IPS-NIHi7 (cell line): Measurements from ENCODE around the gene ITGB1.
A peak's percentile ranks its signal among the peaks of the same experiment; 100 is the strongest.
"Not testable (repeated sequence)": the region's sequence is repeated elsewhere in the genome, so short reads cannot be mapped to it uniquely, and the experiment has no call there.

Experiments
- DNase-seq: peaks from one replicate; pipeline ENCODE4 v3.0.0; 2012; ENCODE audit warnings: mixed read lengths; ENCODE audit errors: extremely low spot score

Gene ITGB1

DNA sequence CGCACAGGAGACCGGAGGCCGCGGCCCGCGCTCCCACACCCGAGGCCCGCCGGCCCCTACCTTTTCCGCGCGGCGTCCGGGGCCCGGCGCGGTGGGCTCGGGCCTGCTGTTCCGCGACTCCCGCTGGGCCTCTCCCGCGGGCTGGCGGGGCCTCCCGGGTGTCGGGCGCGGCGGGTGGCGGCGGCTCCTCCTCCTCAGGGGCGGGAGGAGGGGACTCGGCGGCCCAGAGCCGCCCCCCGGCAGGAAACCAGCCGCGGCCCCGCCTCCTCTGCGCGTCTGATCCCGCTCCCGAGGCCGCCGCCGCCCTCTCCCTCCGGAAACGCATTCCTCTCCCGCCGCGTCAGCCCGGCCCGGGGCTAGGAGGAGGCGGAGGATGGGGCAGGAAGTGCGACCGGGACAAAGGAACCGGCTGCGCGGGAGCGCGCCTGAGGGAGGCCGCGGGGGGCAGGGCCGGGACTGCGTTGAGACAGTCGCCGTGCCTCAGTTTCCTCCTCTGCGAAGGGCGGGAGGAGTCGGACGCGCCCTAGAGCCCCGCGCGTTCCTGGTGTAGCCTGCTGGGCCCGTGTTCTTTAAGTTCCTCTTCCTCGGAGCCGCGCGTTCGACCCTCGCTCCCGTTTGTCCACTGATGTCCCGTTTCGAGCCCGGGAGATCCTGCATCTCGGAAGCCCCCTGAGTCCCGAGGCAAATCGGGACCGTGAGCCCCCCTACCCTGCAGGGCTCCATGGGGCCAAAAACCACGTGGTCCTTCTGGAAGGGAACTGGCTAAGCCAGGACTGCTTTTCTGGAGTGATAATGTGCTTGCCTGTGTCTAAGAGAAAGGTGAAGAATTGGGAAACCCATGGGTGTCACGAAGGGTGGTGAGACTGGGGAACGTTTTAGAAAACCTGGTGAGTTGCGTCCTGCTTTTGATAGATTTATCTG lies at the start of gene ITGB1:
TSS of gene ITGB1 (minus strand) at position 146 of the 921 bp plus-strand sequence. CDS start 22,672 bp downstream, outside the sequence.
- peak; percentile 89 for DNase-seq

DNA sequence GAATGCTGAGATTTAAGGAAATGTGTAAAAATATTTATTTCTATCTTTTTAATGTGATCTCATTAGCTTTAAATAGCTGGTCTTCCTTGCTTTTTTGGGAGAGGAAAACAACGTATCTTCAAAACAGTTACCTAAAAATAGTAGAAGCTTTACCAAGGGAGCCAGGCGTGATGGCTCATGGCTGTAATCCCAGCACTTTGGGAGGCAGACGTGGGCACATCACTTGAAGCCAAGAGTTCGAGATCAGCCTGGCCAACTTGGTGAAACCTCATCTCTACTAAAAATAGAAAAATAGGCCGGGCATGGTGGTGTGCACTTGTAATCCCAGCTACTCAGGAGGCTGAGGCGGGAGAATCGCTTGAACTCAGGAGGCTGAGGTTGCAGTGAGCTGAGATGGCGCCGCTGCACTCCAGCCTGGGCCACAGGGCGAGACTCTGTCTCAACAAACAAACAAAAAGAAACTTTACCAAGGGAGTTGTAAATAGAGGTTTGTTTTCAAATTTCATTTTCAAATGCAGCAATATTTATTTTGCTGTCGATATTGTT lies 48.4 kb upstream of the ITGB1 start:
- no peak for DNase-seq

DNA sequence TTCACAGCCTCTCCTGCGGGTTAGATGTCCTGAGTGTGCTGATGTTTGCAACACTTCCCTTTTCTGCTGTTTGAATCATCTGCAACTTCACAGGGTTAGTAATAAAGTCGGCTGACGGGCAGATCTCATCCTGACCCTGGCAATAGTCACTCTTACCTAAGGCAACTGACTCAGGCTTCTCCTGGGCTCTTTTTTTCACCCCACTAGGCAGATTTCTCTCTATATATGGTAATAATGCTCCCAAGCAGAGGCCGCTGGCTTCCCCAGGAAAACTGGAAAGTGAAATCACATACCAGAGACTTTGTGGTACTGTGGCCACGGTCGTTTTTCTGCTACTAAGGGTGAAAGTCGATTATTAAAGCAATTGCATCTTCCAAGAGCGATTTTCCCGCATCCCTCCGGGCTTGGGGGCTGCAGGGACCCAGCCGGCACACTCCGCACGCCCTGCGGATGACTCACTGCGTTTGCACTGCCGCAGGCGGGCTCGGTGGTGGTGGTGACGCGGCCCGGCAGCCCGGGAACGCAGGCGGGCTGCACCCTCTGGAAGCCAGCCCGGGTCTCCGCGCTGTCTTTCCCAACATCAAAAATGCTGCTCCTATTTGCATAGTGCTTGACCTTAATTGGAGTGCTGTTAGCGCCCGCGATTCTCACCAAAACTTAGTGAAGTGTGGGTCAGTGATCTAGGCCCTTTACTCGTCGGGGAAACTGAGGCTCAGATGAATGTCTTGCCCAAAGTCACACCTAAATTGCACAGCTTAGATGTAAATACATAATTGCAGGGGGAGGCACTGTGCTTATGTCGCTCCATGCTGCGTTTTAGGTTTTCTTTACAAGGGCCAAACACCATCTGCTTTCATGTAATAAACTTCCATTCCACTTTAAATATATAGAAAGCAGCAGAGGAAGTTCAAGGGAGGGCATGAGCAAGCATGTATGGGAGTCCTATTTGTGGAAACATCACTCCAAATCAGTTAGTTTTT lies 47.6 kb upstream of the ITGB1 start:
- DNase-seq = peak; percentile 86

DNA sequence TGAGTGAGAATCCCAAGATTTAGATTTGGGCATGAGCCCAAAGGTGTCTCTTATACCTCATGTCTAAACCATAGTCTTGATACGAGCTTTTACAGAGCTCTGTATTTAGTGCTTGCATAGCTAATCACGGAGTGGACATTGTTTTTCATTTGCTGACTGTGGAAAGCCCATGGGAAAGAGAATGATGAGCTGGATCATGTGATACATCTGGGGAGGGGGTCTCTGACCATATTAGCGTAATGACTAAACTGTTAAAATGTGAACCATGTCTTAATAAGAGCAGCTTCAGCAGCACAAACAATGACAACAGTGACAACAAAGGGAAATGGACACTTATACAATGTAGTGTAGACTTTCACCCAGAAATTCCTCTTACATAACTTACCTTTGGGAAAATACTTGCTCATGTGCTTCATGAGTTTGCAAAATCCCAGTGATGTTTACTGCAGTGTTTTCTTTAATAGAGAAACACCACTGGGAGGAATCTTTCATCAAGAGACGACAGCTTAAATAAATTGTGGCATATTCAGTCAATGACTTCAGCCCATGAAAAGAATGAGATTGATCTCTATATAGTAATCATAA lies 44.0 kb upstream of the ITGB1 start:
- no peak for DNase-seq

DNA sequence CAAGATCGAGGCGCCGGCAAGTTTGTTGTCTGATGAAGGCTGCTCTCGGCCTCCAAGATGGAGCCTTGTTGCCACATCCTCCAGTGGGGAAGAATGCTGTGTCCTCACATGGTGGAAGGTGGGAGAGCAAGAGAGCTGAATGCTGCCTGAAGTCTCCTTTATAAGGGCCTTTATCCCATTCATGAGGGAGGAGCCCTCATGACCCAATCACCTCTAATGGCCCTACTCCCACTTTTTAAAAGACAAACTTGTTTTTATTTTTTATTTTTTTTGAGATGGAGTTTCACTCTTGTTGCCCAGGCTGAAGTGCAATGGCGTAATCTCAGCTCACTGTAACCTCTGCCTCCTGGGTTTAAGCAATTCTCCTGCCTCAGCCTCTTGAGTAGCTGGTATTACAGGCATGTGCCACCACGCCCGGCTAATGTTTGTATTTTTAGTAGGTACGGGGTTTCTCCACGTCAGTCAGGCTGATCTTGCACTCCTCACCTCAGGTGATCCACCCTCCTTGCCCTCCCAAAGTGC lies 40.1 kb upstream of the ITGB1 start:
- DNase-seq = not testable (repeated sequence)

DNA sequence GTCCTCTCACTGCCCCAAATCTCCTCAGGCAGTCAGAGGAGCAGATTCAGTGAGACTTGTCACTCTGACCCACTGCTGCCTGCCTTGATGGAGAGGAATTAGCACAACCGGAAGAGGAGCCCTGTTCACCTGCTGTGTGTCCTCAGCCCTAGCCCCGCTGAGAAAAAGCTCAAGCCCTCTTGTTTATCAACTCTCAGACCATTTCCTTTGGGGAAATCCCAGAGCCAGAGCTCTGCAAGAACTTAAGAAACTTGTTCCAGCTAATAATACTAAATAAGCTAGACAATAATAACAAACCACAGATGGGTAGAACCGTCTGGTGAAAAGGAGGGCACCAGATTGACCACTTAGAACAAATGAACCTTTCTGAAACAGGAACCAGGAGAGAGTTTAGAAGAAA lies 37.7 kb upstream of the ITGB1 start:
- no peak for DNase-seq

DNA sequence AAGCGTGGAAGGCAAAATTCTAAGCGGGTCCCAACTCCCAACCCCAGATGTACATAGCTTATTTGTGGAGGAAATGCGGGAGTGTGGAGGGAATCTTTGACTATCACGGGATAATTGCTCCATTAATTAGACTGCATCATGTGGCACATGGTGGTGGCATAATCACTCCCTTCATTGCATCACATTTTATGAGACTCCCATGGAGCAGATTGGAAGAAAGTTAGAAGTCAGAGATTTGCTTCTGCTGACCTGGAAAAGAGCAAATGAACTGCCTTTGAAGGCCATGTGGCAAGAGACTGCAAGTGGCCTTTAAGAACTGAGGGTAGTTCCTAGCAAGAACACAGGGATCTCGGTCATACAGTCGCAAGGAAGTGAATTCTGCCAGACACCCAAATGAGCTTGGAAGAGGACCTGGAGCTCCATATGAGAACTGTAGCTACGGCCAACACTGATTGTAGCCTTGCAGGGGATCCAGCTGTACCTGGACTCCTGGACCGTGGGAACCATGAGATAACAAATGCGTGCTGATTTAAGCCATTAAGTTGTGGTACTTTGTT lies 37.1 kb upstream of the ITGB1 start:
- DNase-seq = no peak

DNA sequence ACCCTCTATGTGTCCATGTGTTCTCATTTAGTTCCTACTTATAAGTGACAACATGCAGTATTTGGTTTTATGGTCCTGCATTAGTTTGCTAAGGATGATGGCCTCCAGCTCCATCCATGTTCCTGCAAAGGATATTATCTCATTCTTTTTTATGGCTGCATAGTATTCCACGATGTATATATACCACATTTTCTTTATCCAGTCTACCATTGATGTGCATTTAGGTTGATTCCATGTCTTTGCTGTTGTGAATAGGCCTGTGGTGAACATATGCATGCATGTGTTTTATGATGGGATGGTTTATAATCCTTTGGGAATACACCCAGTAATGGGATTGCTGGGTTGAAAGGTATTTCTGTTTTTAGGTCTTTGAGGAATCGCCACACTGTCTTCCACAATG lies 36.6 kb upstream of the ITGB1 start:
- not testable (repeated sequence) for DNase-seq

DNA sequence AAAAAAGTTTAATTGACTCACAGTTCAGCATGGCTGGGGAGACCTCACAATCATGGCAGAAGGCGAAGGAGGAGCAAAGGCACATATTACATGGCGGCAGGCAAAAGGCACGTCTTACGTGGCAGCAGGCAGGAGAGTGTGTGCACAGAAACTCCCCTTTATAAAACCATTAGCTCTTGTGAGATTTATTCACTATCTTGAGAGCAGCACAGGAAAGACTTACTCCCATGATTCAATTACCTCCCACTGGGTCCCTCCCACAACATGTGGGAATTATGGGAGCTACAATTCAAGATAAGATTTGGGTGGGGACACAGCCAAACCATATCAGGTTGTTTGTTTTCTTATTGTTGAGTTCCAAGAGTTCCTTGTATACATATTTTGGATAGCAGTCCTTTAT lies 34.3 kb upstream of the ITGB1 start:
- DNase-seq = not testable (repeated sequence)

DNA sequence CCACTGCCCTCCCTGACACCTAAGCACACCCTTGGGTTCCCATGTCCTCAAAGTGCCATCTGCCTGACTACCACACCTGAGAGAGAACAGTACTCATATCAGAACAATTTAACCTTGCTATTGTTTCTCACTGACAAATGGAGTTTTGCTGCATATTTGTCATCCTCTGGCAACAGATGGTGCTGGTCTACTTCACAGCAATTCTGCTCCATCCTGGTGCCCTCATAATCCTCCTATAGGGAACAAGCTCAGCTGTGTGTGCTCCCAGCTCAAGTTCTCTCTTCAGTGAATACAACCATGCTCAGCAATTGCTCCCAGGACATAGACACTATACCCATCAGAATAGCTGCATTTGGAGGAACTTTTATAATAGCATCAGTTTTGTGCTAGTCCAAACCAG lies 32.8 kb upstream of the ITGB1 start:
- DNase-seq = no peak

DNA sequence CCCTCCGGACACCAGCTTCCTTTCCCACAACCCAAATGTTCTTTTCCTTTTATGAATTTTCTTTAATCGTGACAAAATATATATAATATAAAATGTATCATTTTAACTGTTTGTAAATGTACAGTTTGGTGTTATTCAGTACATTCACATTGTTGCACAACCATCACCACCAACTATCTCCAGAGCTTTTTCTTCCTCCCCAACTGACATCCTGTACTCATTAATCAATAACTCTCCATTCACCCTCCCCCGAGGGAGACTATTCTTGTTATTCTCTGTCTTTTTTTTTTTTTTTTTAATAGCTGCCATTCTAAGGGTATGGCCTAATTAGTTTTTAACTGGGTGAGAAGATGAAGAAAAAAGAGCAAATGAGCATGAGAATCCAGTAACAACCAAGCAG lies 30.6 kb upstream of the ITGB1 start:
- no peak for DNase-seq

DNA sequence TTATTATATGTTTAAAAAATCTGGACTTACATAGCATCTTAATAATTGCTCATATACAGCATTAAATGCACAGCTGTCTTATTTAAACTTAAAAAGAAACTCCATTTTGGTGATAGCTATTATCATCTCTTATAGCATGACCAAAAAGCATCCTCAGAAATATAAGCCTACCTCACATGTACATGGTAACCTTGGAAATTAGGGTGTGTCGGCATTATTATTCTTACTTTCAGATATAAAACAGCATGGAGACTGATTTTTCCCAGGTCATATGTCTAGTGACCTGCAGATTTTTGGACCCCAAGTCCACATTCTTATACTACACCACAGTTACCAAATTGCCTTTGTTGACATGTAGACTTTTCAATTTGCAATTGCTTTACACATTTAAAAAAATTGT lies 29.1 kb upstream of the ITGB1 start:
- no peak for DNase-seq

DNA sequence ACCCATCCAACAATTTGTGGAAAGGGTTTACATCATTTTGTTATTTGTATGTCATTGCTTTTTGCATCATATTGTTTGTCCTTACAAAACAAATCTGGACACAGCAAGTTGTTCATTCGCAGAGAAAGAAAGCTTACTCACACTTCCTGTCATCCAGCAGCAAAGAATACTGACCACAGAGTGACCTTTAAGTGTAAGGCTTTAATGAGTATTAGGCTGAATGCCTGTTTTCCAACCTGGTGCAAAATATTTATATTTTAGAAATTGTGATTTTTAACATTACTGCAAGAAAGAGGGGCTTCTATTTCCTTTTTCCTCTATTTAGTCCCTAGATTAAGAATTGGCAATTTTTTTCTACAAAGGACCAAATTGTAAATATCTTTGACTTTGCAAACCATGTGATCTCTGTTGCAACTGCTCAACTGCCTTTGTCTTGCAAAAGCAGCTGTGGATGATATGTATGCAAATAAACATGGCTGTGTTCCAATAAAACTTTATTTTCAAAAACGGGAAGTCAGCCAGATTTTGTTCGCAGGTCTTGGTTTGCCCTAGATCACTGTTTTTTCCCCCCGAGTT lies 27.8 kb upstream of the ITGB1 start:
- no peak for DNase-seq

DNA sequence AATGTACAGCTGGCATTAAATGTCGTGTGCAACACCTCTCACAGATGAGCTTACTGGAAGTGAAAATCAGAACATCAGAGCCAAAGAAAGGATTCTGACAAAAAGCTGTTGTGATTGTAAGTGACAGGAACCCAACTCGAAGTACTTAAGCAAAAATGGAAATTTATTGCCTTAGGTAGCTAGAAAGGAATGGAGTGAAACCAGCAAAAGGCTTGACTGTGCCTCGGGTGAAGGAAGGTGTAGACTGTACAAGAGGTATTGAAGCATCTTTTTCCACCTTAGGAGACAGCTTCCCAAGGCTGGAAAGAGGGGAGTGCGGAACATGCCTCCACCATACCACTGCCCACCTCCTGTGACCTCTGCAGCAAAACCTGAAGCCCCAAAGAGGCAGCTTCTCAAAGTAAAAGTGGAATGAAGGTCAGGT lies 27.3 kb upstream of the ITGB1 start:
- DNase-seq = no peak

DNA sequence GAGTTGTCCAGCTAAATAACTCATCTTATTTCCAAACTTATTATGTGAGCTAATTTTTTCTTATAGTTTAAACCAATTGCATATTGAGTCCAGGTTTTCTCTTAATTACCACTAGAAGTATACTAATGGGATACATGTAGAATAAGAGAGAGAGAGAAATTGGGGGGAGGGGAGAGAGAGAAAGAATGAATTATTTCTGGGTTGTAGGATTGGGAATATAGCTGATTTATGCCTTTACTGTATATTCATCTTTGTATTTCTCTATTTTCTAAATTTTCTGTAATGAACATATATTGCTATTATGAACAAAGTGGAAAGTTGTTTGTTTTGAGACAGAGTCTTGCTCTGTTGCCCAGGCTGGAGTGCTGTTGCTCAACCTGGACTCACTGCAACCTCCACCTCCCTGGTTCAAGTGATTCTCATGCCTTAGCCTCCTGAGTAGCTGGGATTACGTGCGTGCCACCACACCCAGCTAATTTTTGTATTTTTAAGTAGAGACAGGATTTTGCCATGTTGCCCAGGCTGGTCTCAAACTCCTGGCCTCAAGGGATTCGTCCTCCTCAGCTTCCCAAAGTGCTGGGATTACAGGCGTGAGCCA lies 26.1 kb upstream of the ITGB1 start:
- no peak for DNase-seq

DNA sequence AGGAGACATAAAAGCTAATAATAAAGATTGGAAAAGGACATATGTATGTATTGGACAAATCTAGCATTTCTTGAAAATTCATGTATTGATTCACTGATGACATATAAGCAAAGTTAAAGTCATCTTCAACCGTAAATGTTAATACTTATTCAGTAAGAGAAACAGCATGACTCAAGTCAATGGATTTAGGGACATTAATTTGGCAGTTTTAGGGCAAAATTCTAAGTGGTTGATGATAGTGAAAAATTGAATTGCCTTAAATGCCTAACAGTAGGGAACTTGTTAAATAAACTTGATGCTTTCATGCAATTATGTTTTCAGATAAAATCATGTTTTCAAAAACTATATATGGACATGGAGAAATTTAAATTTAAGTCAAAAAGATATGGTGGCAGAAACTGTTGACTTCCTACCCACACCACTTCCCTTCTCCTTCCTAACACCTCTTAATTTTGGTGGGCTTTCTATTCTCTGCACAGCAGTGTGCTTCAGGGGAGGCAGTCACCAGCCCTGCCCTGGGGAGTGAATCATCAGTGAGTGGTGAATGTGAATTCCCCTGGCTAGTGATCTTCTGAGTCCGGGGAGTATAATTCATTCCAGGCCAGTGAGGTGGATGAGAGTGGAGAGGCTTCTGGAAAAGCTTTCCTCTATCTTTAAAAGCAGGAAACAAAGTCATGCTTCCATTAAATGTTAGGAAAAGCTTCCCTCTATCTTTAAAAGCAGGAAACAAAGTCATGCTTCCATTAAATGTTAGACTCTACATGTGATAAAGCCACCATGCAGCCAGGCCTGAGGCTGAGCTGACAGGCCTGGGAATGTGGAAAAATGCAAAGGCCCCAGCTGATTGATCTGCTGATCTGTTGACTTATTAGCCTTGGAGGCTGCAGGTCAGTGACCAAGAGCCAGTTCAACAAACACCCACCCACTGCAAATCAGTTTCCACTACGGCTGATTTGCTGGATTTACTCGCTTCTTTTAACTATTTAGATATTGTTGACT lies 25.2 kb upstream of the ITGB1 start:
- DNase-seq = peak; percentile 38

DNA sequence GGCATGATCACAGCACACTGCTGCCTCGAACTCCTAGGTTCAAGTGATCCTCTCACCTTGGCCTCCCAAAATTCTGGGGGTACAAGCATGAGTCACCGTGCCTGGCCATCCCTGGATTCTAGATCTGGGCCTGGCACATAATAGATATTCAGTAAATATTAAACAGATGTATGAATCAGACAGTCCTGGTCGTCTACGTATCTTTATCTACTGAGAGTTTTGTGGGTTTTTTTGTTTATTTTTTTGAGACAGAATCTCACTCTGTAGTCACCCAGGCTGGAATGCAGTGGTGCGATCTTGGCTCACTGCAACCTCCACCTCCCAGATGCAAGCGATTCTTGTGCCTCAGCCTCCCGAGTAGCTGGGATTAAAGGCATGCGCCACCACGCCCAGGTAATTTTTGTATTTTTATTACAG lies 24.3 kb upstream of the ITGB1 start:
- DNase-seq = no peak

DNA sequence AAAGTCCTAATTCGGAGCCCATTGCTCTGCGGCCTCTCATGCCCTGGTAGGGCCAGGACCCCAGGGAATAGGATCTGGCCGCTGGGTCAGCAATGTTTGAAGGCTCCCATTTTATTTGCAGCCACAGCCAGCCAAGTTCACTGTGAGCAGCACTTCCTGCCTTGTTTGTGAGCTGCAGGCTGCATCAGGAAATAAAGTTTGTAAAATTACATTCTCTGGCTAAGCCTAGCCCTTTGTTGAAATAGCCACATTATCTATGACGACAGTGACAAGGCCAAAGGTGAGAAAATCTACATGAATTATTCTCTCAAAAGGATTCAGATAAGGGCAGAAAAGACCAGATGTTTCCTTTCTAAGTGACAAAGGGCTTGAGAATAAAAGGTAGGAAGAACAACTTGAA lies 23.7 kb upstream of the ITGB1 start:
- DNase-seq = no peak
